Lower leg skin (tissue), 4 donors: ENCODE results near the gene ANKRD13D. TPM values are rescaled to one million over a fixed set of nuclear protein-coding genes. Genes with fewer than 3 reads are reported as not detected.

ENCODE experiments used
- DNase-seq, 2 donors: peaks; one replicate each; pipeline ENCODE4 v3.0.0-alpha.2; 2019; ENCODE audit warnings: low spot score in 2 of 2
- H3K4me3 ChIP-seq: fragments of 200-600 bp; sonication (generic); 2 replicates; pipeline ENCODE4 v1.5.1; 2017; ENCODE audit warnings: mild to moderate bottlenecking, low read depth; ENCODE audit not compliant: poor library complexity, severe bottlenecking
- POLR2A ChIP-seq, 2 donors: fragments of 450-650 bp; IDR thresholded peaks; one replicate each; pipeline ENCODE4 v1.6.1; 2016 to 2017; ENCODE audit warnings: antibody characterized with exemption in 2 of 2, mild to moderate bottlenecking in 1 of 2, moderate library complexity in 1 of 2
- WGBS, 2 donors: methylation state at CpG; one replicate each; pipeline ENCODE4 v1.1.5; 2018; 5-methylcytosine and 5-hydroxymethylcytosine counted together
- intact Hi-C: fragments of 100-400 bp; cut with DNase I; formaldehyde crosslinking; loops from one replicate; pipeline ENCODE4 v1.15.0; 2023; ENCODE audit warnings: low total_unique reads
- total RNA-seq, 4 donors: library from RNA; depleted of rRNA; stranded (reverse); fragments of >200 nt; gene quantifications; one replicate each; pipeline ENCODE4 v1.1.0, GENCODE V29; 2016
- TF ChIP-seq, protein P1 (sequence below), 3 donors: fragments of 450-650 bp; IDR thresholded peaks; one replicate each; pipeline ENCODE4 v1.5.1; 2016; ENCODE audit warnings: antibody characterized with exemption in 3 of 3, mild to moderate bottlenecking in 3 of 3, moderate library complexity in 2 of 3

Gene ANKRD13D
- total RNA-seq, 4 donors from 2014 or later, result 60.5 to 84.7 (median 72.8) TPM

DNA sequence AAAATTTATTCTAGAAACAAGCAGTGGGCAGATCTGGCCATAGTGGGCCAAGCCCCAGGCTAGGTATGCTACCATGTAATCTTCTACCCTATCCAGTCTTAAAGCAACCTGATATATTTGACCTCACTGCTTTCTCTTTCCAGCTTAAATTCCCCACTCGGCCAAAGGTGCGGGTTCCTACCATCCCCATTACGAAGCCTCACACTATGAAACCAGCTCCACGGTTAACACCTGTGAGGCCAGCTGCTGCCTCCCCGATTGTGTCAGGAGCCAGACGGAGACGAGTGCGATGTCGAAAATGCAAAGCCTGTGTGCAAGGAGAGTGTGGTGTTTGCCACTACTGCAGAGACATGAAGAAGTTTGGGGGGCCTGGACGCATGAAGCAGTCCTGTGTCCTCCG is 44.1 kb upstream of the ANKRD13D start:
- peak in 1 of 2 donors; percentile 81 for DNase-seq
- no peak overlapping the region for H3K4me3 ChIP-seq
- intact Hi-C loops, result no loop called here
- WGBS, 2 donors, result 94 to 96% methylated on average over 11 of the region's 11 CpGs
- TF ChIP-seq, protein P1, sequence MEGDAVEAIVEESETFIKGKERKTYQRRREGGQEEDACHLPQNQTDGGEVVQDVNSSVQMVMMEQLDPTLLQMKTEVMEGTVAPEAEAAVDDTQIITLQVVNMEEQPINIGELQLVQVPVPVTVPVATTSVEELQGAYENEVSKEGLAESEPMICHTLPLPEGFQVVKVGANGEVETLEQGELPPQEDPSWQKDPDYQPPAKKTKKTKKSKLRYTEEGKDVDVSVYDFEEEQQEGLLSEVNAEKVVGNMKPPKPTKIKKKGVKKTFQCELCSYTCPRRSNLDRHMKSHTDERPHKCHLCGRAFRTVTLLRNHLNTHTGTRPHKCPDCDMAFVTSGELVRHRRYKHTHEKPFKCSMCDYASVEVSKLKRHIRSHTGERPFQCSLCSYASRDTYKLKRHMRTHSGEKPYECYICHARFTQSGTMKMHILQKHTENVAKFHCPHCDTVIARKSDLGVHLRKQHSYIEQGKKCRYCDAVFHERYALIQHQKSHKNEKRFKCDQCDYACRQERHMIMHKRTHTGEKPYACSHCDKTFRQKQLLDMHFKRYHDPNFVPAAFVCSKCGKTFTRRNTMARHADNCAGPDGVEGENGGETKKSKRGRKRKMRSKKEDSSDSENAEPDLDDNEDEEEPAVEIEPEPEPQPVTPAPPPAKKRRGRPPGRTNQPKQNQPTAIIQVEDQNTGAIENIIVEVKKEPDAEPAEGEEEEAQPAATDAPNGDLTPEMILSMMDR (IDR thresholded peaks at IDR 0.05), result no peak
- TF ChIP-seq POLR2A (IDR thresholded peaks at IDR 0.05), result no peak

DNA sequence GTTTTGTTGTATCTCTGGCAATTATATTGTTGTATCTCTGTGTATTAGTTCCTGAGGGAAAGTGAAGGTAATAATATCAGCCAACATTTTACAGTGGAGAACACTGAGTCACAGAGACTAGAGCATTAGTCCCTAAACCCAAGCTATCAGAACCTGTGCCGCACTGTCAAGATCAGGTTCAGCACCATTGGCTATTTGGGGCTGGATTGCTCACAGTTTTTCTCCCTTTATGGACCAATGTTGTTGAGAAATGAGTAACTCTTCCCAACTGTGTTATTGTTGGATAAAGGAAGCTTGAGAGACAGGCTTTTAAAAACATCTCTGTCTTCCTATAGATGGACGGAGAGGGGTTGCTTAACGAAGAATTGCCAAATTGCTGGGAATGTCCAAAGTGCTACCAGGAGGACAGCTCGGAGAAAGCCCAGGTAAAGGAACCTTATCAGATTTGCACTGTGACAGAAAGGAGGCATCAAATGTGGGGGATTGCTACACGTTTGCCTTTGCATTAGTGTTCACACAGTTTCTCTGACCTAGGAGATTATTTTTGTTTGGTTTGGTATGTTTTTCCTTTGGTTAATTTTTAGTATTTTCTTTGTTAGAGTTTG is 41.1 kb upstream of the ANKRD13D start:
- TF ChIP-seq POLR2A (IDR thresholded peaks at IDR 0.05), result no peak
- TF ChIP-seq, protein P1 (IDR thresholded peaks at IDR 0.05), result no peak
- H3K4me3 ChIP-seq, result no peak overlapping the region
- WGBS, 2 donors, result 61 to 69% methylated on average over 5 of the region's 5 CpGs
- DNase-seq, result no peak
- intact Hi-C loops, result no loop called here

DNA sequence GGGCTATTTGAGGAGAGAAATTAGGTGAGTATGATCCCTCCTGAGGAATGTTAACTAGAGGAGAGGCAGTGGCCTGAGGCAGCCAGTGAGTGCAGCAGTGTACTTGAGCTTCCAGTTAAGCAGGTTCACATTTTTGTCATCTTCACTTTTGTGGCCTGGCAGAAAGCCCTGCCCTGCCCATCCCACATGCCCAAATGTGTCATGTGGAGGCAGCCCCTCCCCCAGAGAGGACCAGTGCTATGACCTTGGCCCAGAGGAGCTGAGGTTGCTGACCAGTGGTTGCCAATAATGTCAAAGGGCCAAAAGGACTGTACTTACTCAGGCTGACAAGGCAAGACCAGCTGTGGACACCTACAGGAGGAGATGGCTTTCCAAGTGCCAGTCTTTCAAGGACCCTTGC is 40.5 kb upstream of the ANKRD13D start:
- H3K4me3 ChIP-seq, result no peak overlapping the region
- no peak for TF ChIP-seq POLR2A (IDR thresholded peaks at IDR 0.05)
- TF ChIP-seq, protein P1 (IDR thresholded peaks at IDR 0.05), result no peak
- intact Hi-C loops, result no loop called here
- DNase-seq, result peak; percentile 79 to 89

DNA sequence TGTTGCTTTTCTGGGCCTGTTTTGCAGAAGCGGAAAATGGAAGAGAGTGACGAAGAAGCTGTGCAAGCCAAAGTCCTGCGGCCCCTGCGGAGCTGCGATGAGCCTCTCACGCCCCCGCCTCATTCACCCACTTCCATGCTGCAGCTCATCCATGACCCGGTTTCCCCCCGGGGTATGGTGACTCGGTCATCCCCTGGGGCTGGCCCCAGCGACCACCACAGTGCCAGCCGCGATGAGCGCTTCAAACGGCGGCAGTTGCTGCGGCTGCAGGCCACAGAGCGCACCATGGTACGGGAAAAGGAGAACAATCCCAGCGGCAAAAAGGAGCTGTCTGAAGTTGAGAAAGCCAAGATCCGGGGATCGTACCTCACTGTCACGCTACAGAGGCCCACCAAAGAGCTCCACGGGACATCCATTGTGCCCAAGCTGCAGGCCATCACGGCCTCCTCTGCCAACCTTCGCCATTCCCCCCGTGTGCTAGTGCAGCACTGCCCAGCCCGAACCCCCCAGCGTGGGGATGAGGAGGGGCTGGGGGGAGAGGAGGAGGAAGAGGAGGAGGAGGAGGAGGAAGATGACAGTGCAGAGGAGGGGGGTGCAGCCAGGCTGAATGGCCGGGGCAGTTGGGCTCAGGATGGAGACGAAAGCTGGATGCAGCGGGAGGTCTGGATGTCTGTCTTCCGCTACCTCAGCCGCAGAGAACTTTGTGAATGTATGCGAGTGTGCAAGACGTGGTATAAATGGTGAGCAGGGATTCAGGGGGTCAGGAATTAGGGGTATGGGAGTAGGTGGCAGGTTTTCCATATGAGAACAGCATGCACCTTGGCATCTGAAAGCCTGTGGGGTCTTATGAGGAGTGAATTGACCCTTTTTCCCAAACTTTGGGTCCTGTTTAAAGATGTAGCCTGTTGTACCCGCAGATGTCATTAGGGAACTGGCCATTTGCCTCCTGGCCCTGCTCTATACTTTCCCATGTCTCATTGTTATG is 38.8 kb upstream of the ANKRD13D start:
- 87 to 90% methylated on average over 37 of the region's 37 CpGs for whole genome bisulfite sequencing, 2 donors
- TF ChIP-seq POLR2A (IDR thresholded peaks at IDR 0.05), result no peak
- TF ChIP-seq, protein P1 (IDR thresholded peaks at IDR 0.05), result no peak
- intact Hi-C loops, result no loop called here
- no peak overlapping the region for H3K4me3 ChIP-seq
- DNase-seq, result no peak

DNA sequence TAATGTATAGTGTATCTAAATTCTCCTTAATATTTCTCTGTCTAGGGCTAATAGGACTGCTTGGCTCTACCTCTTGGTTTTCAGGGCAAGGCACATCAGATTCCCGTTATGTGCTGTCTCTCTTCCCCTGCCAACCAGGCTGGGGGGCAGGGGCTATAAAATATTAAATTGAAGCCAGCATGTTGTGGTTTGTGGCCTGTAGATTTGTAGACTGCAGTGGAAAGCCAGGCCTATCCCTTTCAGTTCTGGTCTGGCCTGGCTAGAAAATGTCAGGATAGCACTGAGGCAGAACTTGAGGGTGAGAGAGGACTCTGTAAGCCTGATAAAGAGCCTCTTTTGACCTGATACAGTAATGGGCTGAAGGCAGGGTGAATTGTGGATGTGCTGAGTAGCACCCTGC is 37.3 kb upstream of the ANKRD13D start:
- intact Hi-C loops, result no loop called here
- TF ChIP-seq, protein P1 (IDR thresholded peaks at IDR 0.05), result no peak
- no peak for TF ChIP-seq POLR2A (IDR thresholded peaks at IDR 0.05)
- peak in 1 of 2 donors; percentile 25 for DNase-seq
- 32 to 38% methylated on average over 1 of the region's 1 CpG for WGBS, 2 donors
- no peak overlapping the region for H3K4me3 ChIP-seq
